HepG2 (cell line): ENCODE results near the gene S100A5. TPM values are rescaled to one million over a fixed set of nuclear protein-coding genes. Genes with fewer than 3 reads are reported as not detected.

Experiments used
- CHD2 ChIP-seq: IDR thresholded peaks from 2 replicates; pipeline ENCODE4 v1.6.1; 2011; ENCODE audit warnings: low read depth, low read length, improper control_type of control experiment
- EED ChIP-seq: sonication (generic); formaldehyde crosslinking; IDR thresholded peaks from 2 replicates; pipeline ENCODE4 v1.5.0; 2020; ENCODE audit warnings: mild to moderate bottlenecking, missing genetic modification reagents
- JUN ChIP-seq: sonication (generic); formaldehyde crosslinking; IDR thresholded peaks from 2 replicates; pipeline ENCODE4 v1.4.0; 2020; ENCODE audit warnings: mild to moderate bottlenecking, missing genetic modification reagents
- MTF2 ChIP-seq: sonication (generic); formaldehyde crosslinking; IDR thresholded peaks from 2 replicates; pipeline ENCODE4 v1.5.0; 2020; ENCODE audit warnings: missing genetic modification reagents, borderline replicate concordance
- MYC ChIP-seq: sonication (generic); formaldehyde crosslinking; IDR thresholded peaks from 2 replicates; pipeline ENCODE4 v1.9.0; 2021; ENCODE audit warnings: missing genetic modification reagents, borderline replicate concordance
- NAIF1 ChIP-seq: sonication (generic); formaldehyde crosslinking; IDR thresholded peaks from 2 replicates; pipeline ENCODE4 v1.5.0; 2020; ENCODE audit warnings: mild to moderate bottlenecking, missing genetic modification reagents, borderline replicate concordance
- POLR2G ChIP-seq: fragments of 200-400 bp; formaldehyde crosslinking; IDR thresholded peaks from 2 replicates; pipeline ENCODE4 v1.6.1; 2018; ENCODE audit warnings: mild to moderate bottlenecking, low read depth, low read length, moderate library complexity
- SALL1 ChIP-seq: sonication (generic); formaldehyde crosslinking; IDR thresholded peaks from 2 replicates; pipeline ENCODE4 v1.8.0; 2022; ENCODE audit warnings: mild to moderate bottlenecking, missing genetic modification reagents
- SKI ChIP-seq: fragments of 450-650 bp; IDR thresholded peaks from one replicate; pipeline ENCODE4 v1.6.1; 2018; ENCODE audit warnings: mild to moderate bottlenecking; ENCODE audit not compliant: partially characterized antibody
- TOE1 ChIP-seq: sonication (generic); formaldehyde crosslinking; IDR thresholded peaks from 2 replicates; pipeline ENCODE4 v1.4.0; 2020; ENCODE audit warnings: mild to moderate bottlenecking, missing genetic modification reagents
- TOPORS ChIP-seq: sonication (generic); formaldehyde crosslinking; IDR thresholded peaks from 2 replicates; pipeline ENCODE4 v1.8.0; 2023; ENCODE audit warnings: mild to moderate bottlenecking, missing genetic modification reagents
- YY1 ChIP-seq: IDR thresholded peaks from 2 replicates; pipeline ENCODE4 v1.6.1; 2011; ENCODE audit warnings: low read length, low read depth, moderate library complexity, mild to moderate bottlenecking; ENCODE audit not compliant: insufficient read depth, insufficient replicate concordance
- ZFP36 ChIP-seq: fragments of 150-350 bp; IDR thresholded peaks from 2 replicates; pipeline ENCODE4 v1.6.1; 2018; ENCODE audit warnings: borderline replicate concordance, low read length, low read depth; ENCODE audit not compliant: partially characterized antibody
- ZFP41 ChIP-seq: sonication (generic); formaldehyde crosslinking; IDR thresholded peaks from 2 replicates; pipeline ENCODE4 v1.4.0; 2020; ENCODE audit warnings: mild to moderate bottlenecking, missing genetic modification reagents, borderline replicate concordance
- ZFY ChIP-seq: sonication (generic); formaldehyde crosslinking; IDR thresholded peaks from 2 replicates; pipeline ENCODE4 v1.4.0; 2020; ENCODE audit warnings: missing genetic modification reagents
- ZNF816 ChIP-seq: sonication (generic); formaldehyde crosslinking; IDR thresholded peaks from 2 replicates; pipeline ENCODE4 v1.8.0; 2022; ENCODE audit warnings: missing genetic modification reagents, mild to moderate bottlenecking, borderline replicate concordance
- polyA plus RNA-seq, 8 experiments: library from polyadenylated mRNA; depleted of rRNA in 3 of 8; stranded (reverse) in 7 of 8; unstranded in 1 of 8; fragments of >200 nt; fragmentation: Illumina TruSeq in 4 of 8; extraction: Trizol in 4 of 8; gene quantifications; 2 replicates each; pipeline versions ENCODE4 v1.2.1 to v1.2.3, GENCODE V29; 2011 to 2016; ENCODE audit warnings: low read depth in 4 of 8, missing spikeins in 1 of 8, mixed read lengths in 1 of 8; ENCODE audit not compliant: insufficient read depth in 1 of 8
- total RNA-seq, 5 experiments: library from RNA; depleted of rRNA; stranded (reverse); fragments of >200 nt; fragmentation: Illumina TruSeq; extraction: Trizol; gene quantifications; 2 replicates each; pipeline ENCODE4 v1.2.3, GENCODE V29; 2016; ENCODE audit warnings: low read depth in 1 of 5
- TF ChIP-seq, protein P1 (sequence below): IDR thresholded peaks from 2 replicates; pipeline ENCODE4 v1.6.1; 2016; ENCODE audit warnings: missing compliant biosample characterization, missing genetic modification reagents, borderline replicate concordance
- TF ChIP-seq, protein P2 (sequence below): IDR thresholded peaks from 2 replicates; pipeline ENCODE4 v1.6.1; 2016; ENCODE audit warnings: mild to moderate bottlenecking, missing biosample characterization, missing genetic modification reagents
- TF ChIP-seq, protein P3 (sequence below): IDR thresholded peaks from 2 replicates; pipeline ENCODE4 v1.6.1; 2012; ENCODE audit warnings: inconsistent platforms
- TF ChIP-seq, protein P4 (sequence below): sonication (generic); formaldehyde crosslinking; IDR thresholded peaks from 2 replicates; pipeline ENCODE4 v1.8.1; 2022; ENCODE audit warnings: low read depth, mild to moderate bottlenecking, missing genetic modification reagents
- TF ChIP-seq, protein P5 (sequence below): fragments of 450-650 bp; IDR thresholded peaks from 2 replicates; pipeline ENCODE4 v1.6.1; 2016

S100A5 gene
- total and polyA plus RNA-seq, 2 of the 13 experiments (the other 11 are each of a cell fraction or from before 2014, with no cell fraction given) = not detected

DNA sequence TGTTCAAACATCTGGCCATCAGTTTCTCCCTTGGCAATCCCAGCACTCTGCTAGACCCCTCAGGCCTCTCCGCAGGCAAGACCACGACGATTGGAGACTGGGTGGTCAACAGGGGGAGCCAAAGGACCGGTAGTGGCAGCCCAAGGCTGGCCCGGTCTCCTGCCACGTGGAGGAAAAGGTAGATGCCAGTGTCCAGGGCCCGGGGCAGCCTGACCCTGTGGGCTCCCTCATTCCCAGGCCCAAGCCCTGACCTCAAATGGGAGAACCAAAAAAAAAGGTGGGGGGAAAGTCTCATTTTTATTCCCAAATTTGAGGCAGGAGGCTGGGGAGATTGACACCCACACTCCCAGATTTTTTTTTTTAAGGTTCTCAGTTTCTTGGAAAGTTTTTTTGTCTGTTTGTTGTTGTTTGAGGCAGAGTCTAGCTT lies 29.7 kb downstream of the S100A5 start (continued):
- TF ChIP-seq MYC (CRISPR knock-in tag) = peak; percentile 97
- TF ChIP-seq, protein P1, sequence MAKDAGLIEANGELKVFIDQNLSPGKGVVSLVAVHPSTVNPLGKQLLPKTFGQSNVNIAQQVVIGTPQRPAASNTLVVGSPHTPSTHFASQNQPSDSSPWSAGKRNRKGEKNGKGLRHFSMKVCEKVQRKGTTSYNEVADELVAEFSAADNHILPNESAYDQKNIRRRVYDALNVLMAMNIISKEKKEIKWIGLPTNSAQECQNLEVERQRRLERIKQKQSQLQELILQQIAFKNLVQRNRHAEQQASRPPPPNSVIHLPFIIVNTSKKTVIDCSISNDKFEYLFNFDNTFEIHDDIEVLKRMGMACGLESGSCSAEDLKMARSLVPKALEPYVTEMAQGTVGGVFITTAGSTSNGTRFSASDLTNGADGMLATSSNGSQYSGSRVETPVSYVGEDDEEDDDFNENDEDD (CRISPR knock-in tag) = peak; percentile 80; the same call in 1 of the 2 replicates
- TF ChIP-seq JUN = no peak
- no peak for TF ChIP-seq TOE1 (CRISPR knock-in tag)
- no peak for TF ChIP-seq NAIF1 (CRISPR knock-in tag)
- no peak for TF ChIP-seq ZFP41 (CRISPR knock-in tag)
- TF ChIP-seq ZFP36 = peak; percentile 5
- no peak for TF ChIP-seq ZNF816 (CRISPR knock-in tag)
- TF ChIP-seq MTF2 (CRISPR knock-in tag) = no peak
- TF ChIP-seq SKI = no peak
- TF ChIP-seq SALL1 = peak; percentile 71
- no peak for TF ChIP-seq CHD2
- TF ChIP-seq, protein P2, sequence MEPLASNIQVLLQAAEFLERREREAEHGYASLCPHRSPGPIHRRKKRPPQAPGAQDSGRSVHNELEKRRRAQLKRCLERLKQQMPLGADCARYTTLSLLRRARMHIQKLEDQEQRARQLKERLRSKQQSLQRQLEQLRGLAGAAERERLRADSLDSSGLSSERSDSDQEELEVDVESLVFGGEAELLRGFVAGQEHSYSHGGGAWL (CRISPR knock-in tag) = peak; percentile 75; the same call in 1 of the 2 replicates
- TF ChIP-seq, protein P3, sequence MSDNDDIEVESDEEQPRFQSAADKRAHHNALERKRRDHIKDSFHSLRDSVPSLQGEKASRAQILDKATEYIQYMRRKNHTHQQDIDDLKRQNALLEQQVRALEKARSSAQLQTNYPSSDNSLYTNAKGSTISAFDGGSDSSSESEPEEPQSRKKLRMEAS = peak; percentile 94
- TF ChIP-seq ZFY = peak; percentile 61; the same call in 1 of the 2 replicates
- TF ChIP-seq YY1 = peak; percentile 53
- TF ChIP-seq, protein P4, sequence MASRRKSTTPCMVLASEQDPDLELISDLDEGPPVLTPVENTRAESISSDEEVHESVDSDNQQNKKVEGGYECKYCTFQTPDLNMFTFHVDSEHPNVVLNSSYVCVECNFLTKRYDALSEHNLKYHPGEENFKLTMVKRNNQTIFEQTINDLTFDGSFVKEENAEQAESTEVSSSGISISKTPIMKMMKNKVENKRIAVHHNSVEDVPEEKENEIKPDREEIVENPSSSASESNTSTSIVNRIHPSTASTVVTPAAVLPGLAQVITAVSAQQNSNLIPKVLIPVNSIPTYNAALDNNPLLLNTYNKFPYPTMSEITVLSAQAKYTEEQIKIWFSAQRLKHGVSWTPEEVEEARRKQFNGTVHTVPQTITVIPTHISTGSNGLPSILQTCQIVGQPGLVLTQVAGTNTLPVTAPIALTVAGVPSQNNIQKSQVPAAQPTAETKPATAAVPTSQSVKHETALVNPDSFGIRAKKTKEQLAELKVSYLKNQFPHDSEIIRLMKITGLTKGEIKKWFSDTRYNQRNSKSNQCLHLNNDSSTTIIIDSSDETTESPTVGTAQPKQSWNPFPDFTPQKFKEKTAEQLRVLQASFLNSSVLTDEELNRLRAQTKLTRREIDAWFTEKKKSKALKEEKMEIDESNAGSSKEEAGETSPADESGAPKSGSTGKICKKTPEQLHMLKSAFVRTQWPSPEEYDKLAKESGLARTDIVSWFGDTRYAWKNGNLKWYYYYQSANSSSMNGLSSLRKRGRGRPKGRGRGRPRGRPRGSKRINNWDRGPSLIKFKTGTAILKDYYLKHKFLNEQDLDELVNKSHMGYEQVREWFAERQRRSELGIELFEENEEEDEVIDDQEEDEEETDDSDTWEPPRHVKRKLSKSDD (CRISPR knock-in tag) = no peak
- no peak for TF ChIP-seq TOPORS
- no peak for TF ChIP-seq POLR2G
- TF ChIP-seq, protein P5, sequence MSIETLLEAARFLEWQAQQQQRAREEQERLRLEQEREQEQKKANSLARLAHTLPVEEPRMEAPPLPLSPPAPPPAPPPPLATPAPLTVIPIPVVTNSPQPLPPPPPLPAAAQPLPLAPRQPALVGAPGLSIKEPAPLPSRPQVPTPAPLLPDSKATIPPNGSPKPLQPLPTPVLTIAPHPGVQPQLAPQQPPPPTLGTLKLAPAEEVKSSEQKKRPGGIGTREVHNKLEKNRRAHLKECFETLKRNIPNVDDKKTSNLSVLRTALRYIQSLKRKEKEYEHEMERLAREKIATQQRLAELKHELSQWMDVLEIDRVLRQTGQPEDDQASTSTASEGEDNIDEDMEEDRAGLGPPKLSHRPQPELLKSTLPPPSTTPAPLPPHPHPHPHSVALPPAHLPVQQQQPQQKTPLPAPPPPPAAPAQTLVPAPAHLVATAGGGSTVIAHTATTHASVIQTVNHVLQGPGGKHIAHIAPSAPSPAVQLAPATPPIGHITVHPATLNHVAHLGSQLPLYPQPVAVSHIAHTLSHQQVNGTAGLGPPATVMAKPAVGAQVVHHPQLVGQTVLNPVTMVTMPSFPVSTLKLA = peak; percentile 54
- no peak for TF ChIP-seq EED (CRISPR knock-in tag)
